GM19193 (cell line): ENCODE results near the gene ZGRF1.
A peak's percentile ranks its signal among the peaks of the same experiment; 100 is the strongest.

Source experiments
- POLR2A ChIP-seq: IDR thresholded peaks from 4 replicates; pipeline ENCODE4 v1.6.1; 2011; ENCODE audit not compliant: insufficient read depth, insufficient read length; ENCODE audit errors: extremely low read depth

Gene ZGRF1

GRCh38 chr4:112526061-112526460 lies 110.6 kb downstream of the ZGRF1 start:
- no peak for TF ChIP-seq POLR2A

GRCh38 chr4:112523764-112524505 lies 112.8 kb downstream of the ZGRF1 start:
- TF ChIP-seq POLR2A: no peak

- peak; percentile 45 for TF ChIP-seq POLR2A
These were observed 113.5 kb downstream of the ZGRF1 start for GRCh38 chr4:112523008-112523721.

- TF ChIP-seq POLR2A: peak; percentile 35
These were observed 115.3 kb downstream of the ZGRF1 start for GRCh38 chr4:112521123-112522023.

- no peak for TF ChIP-seq POLR2A
These were observed 116.0 kb downstream of the ZGRF1 start for GRCh38 chr4:112520598-112521122.

- no peak for TF ChIP-seq POLR2A
These were observed 116.8 kb downstream of the ZGRF1 start for GRCh38 chr4:112519689-112520597.

- TF ChIP-seq POLR2A: no peak
These were observed 118.0 kb downstream of the ZGRF1 start for GRCh38 chr4:112518675-112519074.

- no peak for TF ChIP-seq POLR2A
These were observed 118.8 kb downstream of the ZGRF1 start for GRCh38 chr4:112517911-112518310.

GRCh38 chr4:112517067-112517634 lies 119.6 kb downstream of the ZGRF1 start:
- peak; percentile 48 for TF ChIP-seq POLR2A

GRCh38 chr4:112516471-112517066 lies 120.1 kb downstream of the ZGRF1 start:
- peak; percentile 39 for TF ChIP-seq POLR2A

GRCh38 chr4:112516066-112516470 lies 120.6 kb downstream of the ZGRF1 start, which contains the start of gene NEUROG2:
TSS of gene NEUROG2 (minus strand) at chr4:112516180. CDS start at chr4:112515475, 705 bp downstream.
- TF ChIP-seq POLR2A: no peak

- peak; percentile 49 for TF ChIP-seq POLR2A
These were observed 121.3 kb downstream of the ZGRF1 start for GRCh38 chr4:112515198-112516065.
